HL-60/S4 treated with retinoic acid at 250 ng/mL for 4 days and 3 days (cell line): ENCODE data around the gene PLEKHA5.
"Not testable (repeated sequence)": the region's sequence is repeated elsewhere in the genome, so short reads cannot be mapped to it uniquely, and the experiment has no call there.

Source experiments
- in situ Hi-C: fragments of 300-500 bp; cut with MboI; formaldehyde crosslinking; loops from 2 replicates; pipeline ENCODE4 v1.7.0; 2022; ENCODE audit warnings: low sequenced_read_pairs

PLEKHA5 gene

GRCh38 chr12:19306366-19306765 is 176.8 kb downstream of the PLEKHA5 start:
- in situ Hi-C loops = no loop called here

- in situ Hi-C loops = no loop called here
Observed at GRCh38 chr12:19307451-19307850, 177.9 kb downstream of the PLEKHA5 start.

- in situ Hi-C loops = no loop called here
Observed at GRCh38 chr12:19311165-19311564, 181.6 kb downstream of the PLEKHA5 start.

- in situ Hi-C loops = no loop called here
Observed at GRCh38 chr12:19312637-19313036, 183.1 kb downstream of the PLEKHA5 start.

GRCh38 chr12:19316425-19316824 is 186.9 kb downstream of the PLEKHA5 start:
- in situ Hi-C loops = no loop called here

GRCh38 chr12:19322376-19322775 is 192.8 kb downstream of the PLEKHA5 start:
- in situ Hi-C loops = no loop called here

GRCh38 chr12:19323805-19324204 is 194.3 kb downstream of the PLEKHA5 start:
- in situ Hi-C loops = no loop called here

- in situ Hi-C loops = no loop called here
Observed at GRCh38 chr12:19326102-19326501, 196.6 kb downstream of the PLEKHA5 start.

- in situ Hi-C loops = no loop called here
Observed at GRCh38 chr12:19332196-19332595, 202.7 kb downstream of the PLEKHA5 start.

- in situ Hi-C loops = no loop called here
Observed at GRCh38 chr12:19338405-19338804, 208.9 kb downstream of the PLEKHA5 start.

- in situ Hi-C loops = not testable (repeated sequence)
Observed at GRCh38 chr12:19350850-19351249, 221.3 kb downstream of the PLEKHA5 start.

- in situ Hi-C loops = no loop called here
Observed at GRCh38 chr12:19351346-19351745, 221.8 kb downstream of the PLEKHA5 start.

- in situ Hi-C loops = no loop called here
Observed at GRCh38 chr12:19369691-19370148, 240.2 kb downstream of the PLEKHA5 start.

- in situ Hi-C loops = no loop called here
Observed at GRCh38 chr12:19373586-19373985, 244.1 kb downstream of the PLEKHA5 start.

- in situ Hi-C loops = no loop called here
Observed at GRCh38 chr12:19375888-19376287, 246.4 kb downstream of the PLEKHA5 start.

- in situ Hi-C loops = no loop called here
Observed at GRCh38 chr12:19376691-19377090, 247.2 kb downstream of the PLEKHA5 start.

GRCh38 chr12:19382111-19382526 is 252.6 kb downstream of the PLEKHA5 start:
- in situ Hi-C loops = no loop called here

- in situ Hi-C loops = no loop called here
Observed at GRCh38 chr12:19382563-19382962, 253.0 kb downstream of the PLEKHA5 start.

GRCh38 chr12:19387161-19387560 is 257.6 kb downstream of the PLEKHA5 start:
- in situ Hi-C loops = no loop called here

- in situ Hi-C loops = no loop called here
Observed at GRCh38 chr12:19388131-19388549, 258.6 kb downstream of the PLEKHA5 start.

GRCh38 chr12:19390051-19390598 is 260.6 kb downstream of the PLEKHA5 start:
- in situ Hi-C loops = no loop called here

- in situ Hi-C loops = not testable (repeated sequence)
Observed at GRCh38 chr12:19392644-19393043, 263.1 kb downstream of the PLEKHA5 start.

GRCh38 chr12:19394385-19394784 is 264.9 kb downstream of the PLEKHA5 start:
- in situ Hi-C loops = no loop called here
